Small intestine (tissue), 16 donors: Measurements from ENCODE around the gene NLRP2B. TPM values are rescaled to one million over a fixed set of nuclear protein-coding genes. Genes with fewer than 3 reads are reported as not detected.
"Not testable (repeated sequence)": the region's sequence is repeated elsewhere in the genome, so short reads cannot be mapped to it uniquely, and the experiment has no call there.

Source experiments
- DNase-seq, 2 donors: peaks; one replicate each; pipeline versions ENCODE4 v3.0.0 to v3.0.0-alpha.2; 2013
- FAIRE-seq: peaks from 2 replicates; lab custom pipeline; 2012; peaks lifted over from hg19 to GRCh38; lab: Jason Lieb, UNC
- H3K27ac ChIP-seq, 3 donors: one replicate each; pipeline ENCODE4 v1.5.1; 2013; ENCODE audit warnings: low read length in 2 of 3, mild to moderate bottlenecking in 2 of 3, control low read depth in 1 of 3, inconsistent platforms in 1 of 3, low read depth in 1 of 3, moderate library complexity in 1 of 3
- H3K27me3 ChIP-seq, 3 donors: one replicate each; pipeline ENCODE4 v1.6.1; 2013; ENCODE audit warnings: low read length in 3 of 3, inconsistent platforms in 1 of 3; ENCODE audit not compliant: control insufficient read depth in 3 of 3, insufficient read depth in 3 of 3
- H3K36me3 ChIP-seq, 3 donors: one replicate each; pipeline ENCODE4 v1.6.1; 2013; ENCODE audit warnings: low read length in 3 of 3, inconsistent platforms in 1 of 3, low read depth in 1 of 3, mild to moderate bottlenecking in 1 of 3, moderate library complexity in 1 of 3; ENCODE audit not compliant: control insufficient read depth in 3 of 3, insufficient read depth in 2 of 3
- H3K4me1 ChIP-seq, 3 donors: one replicate each; pipeline ENCODE4 v1.6.1; 2013; ENCODE audit warnings: low read length in 2 of 3, inconsistent platforms in 1 of 3, low read depth in 1 of 3, mild to moderate bottlenecking in 1 of 3, moderate library complexity in 1 of 3; ENCODE audit not compliant: control insufficient read depth in 3 of 3, insufficient read depth in 2 of 3
- H3K4me3 ChIP-seq, 3 donors: one replicate each; pipeline ENCODE4 v1.5.1; 2013; ENCODE audit warnings: low read length in 3 of 3, control low read depth in 1 of 3, inconsistent platforms in 1 of 3, low read depth in 1 of 3, mild to moderate bottlenecking in 1 of 3, moderate library complexity in 1 of 3
- H3K9me3 ChIP-seq, 2 donors: one replicate each; pipeline ENCODE4 v1.6.1; 2013; ENCODE audit warnings: low read depth in 1 of 2, low read length in 1 of 2; ENCODE audit not compliant: control insufficient read depth in 2 of 2, insufficient read depth in 1 of 2
- WGBS, 3 donors: extraction: QIAGEN DNeasy Blood & Tissue Kit; methylation state at CpG; one replicate each; pipeline ENCODE4 v1.1.7; 2013; 5-methylcytosine and 5-hydroxymethylcytosine counted together
- long read RNA-seq, 10 donors: transcript quantifications; one replicate each; lab custom pipeline, GENCODE V29; 2026
- polyA plus RNA-seq, 4 donors: library from polyadenylated mRNA; stranded (reverse) in 3 of 4; unstranded in 1 of 4; fragments of 200-250 nt in 3 of 4; fragments of 120-200 nt in 1 of 4; gene quantifications; one replicate each; pipeline versions ENCODE4 v1.2.1 to v1.2.3, GENCODE V29; 2013
- donor health status: healthy with polysubstance abuse.
- donor health status: control.
- donor health status: control.
- donor health status: Bipolar disorder and iron deficiency.
- donor health status: healthy.

NLRP2B gene
- polyA plus RNA-seq, result not detected
- long read RNA-seq, donor 1, result 0 reads
- long read RNA-seq, donor 2, result 0 reads
- long read RNA-seq, donor 3, result 0 reads
- long read RNA-seq, donor 4, result 0 reads
- long read RNA-seq, donor 5, result 0 reads
- long read RNA-seq, donor 6, result 0 reads
- long read RNA-seq, donor 7, result 0 reads
- long read RNA-seq, donor 8, result 0 reads
- long read RNA-seq, donor 9, result 0 reads
- long read RNA-seq, donor 10, partial matches to known transcripts, result 0 of 1 reads
- long read RNA-seq, donor 10, other reads (novel, unspliced or antisense), result 0 of 1 reads

GRCh38 chrX:57680160-57680559 lies at the start of gene NLRP2B:
TSS of gene NLRP2B (minus strand) at chrX:57680260.
- Histone ChIP-seq H3K4me1 (no peaks in the 10 kb centered on the region), H3K27me3 (no peaks in the 10 kb centered on the region), H3K4me3 (no peak within 1 kb of the TSS), H3K36me3 (no peaks in the 10 kb centered on the region), H3K9me3 (peaks cover 0 to 13% of the 10 kb centered on the region in 2 donors), H3K27ac (no peak within 1 kb of the TSS)
- DNase-seq, result no peak
- 82 to 87% (median 85%) methylated on average over 6 of the region's 6 CpGs for whole genome bisulfite sequencing, 3 donors
- FAIRE-seq, result no peak

DNA sequence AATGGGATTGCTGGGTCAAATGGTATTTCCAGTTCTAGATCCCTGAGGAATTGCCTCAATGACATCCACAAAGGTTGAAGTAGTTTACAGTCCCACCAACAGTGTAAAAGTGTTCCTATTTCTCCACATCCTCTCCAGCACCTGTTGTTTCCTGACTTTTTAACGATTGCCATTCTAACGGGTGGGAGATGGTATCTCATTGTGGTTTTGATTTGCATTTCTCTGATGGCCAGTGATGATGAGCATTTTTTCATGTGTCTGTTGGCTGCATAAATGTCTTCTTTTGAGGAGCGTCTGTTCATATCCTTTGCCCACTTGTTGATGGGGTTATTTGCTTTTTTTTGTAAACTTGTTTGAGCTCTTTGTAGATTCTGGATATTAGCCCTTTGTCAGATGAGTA lies 45.9 kb upstream of the NLRP2B start:
- not testable (repeated sequence) for H3K36me3 ChIP-seq, H3K9me3 ChIP-seq, H3K4me3 ChIP-seq, H3K27me3 ChIP-seq, FAIRE-seq, H3K4me1 ChIP-seq, DNase-seq, H3K27ac ChIP-seq
- 81 to 92% (median 82%) methylated on average over 3 of the region's 3 CpGs for whole genome bisulfite sequencing, 3 donors

DNA sequence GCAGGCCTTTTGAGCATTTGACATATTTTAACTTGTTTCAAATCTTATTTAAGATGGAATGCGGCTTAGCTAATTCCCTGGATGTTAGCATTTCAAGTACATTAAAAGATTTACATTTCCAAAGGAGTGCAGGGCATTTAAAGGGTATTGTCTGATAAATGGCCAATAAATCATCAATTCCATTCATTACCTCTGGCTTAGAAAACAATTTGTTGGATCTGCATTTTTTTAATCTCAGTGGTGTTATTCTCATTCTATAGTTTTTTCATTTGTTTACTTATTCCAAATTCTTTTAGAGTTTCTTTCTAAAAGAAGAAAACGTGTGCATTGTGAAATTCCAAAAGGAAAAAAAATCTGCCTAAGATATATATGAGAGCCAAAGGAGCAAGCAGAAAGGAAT lies 1.3 kb upstream of the NLRP2B start:
- H3K4me1 ChIP-seq, result no peaks in the 10 kb centered on the region
- DNase-seq, result no peak
- peaks cover 0 to 13% of the 10 kb centered on the region in 2 donors for H3K9me3 ChIP-seq
- no peaks in the 10 kb centered on the region for H3K36me3 ChIP-seq
- H3K27ac ChIP-seq, result no peak overlapping the region
- H3K27me3 ChIP-seq, result no peaks in the 10 kb centered on the region
- no peak for FAIRE-seq
- WGBS, 3 donors, result 50 to 58% (median 54%) methylated on average over 2 of the region's 2 CpGs
- H3K4me3 ChIP-seq, result no peak overlapping the region

- H3K4me3 ChIP-seq, result no peak overlapping the region
- no peaks in the 10 kb centered on the region for H3K4me1 ChIP-seq
- no peaks in the 10 kb centered on the region for H3K27me3 ChIP-seq
- no peak overlapping the region for H3K27ac ChIP-seq
- H3K9me3 ChIP-seq, result peaks cover 2 to 14% of the 10 kb centered on the region in 2 donors
- FAIRE-seq, result no peak
- H3K36me3 ChIP-seq, result no peaks in the 10 kb centered on the region
- DNase-seq, result no peak
- WGBS, 3 donors, result 92 to 96% (median 93%) methylated on average over 21 to 37 of the region's 37 CpGs
Observed at GRCh38 chrX:57678686-57679428, 1.2 kb downstream of the NLRP2B start.

DNA sequence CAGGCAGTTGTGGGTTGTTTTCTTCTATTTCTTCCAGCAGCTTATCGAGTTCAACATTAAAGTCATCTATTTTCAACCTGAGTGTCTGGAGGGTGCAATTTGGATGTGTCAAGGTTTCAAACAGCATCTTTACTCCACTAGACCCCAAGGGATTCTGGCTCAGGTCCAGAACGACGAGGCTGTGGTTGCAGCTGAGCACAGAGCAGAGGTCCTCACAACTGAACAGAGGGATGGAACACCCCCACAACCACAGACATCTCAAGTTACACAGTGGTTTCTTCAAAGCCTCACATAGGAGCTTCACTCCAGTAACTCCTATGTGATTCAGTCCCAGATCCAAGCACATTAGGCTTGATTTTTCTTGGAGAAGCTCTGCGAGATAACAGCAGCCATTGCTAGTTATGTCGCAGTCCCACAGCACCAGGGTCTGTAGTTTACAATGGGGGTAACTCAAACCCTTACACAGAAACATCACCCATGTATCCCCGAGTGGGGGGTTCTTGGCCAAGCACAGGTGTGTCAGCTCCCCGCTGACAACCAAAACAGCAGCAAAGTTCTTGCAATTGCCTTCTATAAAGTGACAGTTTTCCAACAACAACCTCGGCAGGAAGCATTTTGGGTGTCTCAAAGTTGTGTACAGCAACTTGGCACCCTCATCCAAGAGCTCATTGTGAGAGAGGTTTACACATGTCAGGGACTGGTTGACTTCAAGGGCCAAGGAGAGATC lies 2.8 kb downstream of the NLRP2B start:
- no peak overlapping the region for H3K27ac ChIP-seq
- no peaks in the 10 kb centered on the region for H3K4me1 ChIP-seq
- DNase-seq (no peak), FAIRE-seq (no peak)
- no peaks in the 10 kb centered on the region for H3K27me3 ChIP-seq
- 70 to 80% (median 71%) methylated on average over 8 of the region's 8 CpGs for WGBS, 3 donors
- H3K36me3 ChIP-seq, result no peaks in the 10 kb centered on the region
- H3K4me3 ChIP-seq, result no peak overlapping the region
- H3K9me3 ChIP-seq, result peaks cover 2 to 18% of the 10 kb centered on the region in 2 donors

DNA sequence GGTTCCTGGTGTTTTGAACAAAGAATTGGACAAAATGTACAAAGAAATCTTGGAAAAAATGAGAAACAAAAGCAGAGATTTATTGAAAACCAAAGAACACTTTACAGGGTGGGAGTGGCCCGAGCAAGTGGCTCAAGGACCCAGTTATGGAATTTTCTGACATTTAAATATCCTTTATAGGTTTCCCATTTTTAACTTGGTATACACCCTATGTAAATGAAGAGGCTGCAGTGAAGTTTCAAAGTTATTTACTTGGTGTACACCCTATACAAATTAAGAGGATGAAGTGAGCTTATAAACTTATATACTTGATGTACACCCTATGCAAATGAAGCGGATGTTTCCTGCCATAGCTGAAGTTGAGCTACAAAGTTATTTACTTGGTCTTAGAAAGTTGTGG lies 4.7 kb downstream of the NLRP2B start:
- H3K4me1 ChIP-seq, result no peaks in the 10 kb centered on the region
- no peak overlapping the region for H3K4me3 ChIP-seq
- DNase-seq (no peak), FAIRE-seq (no peak)
- H3K27ac ChIP-seq, result no peak overlapping the region
- peaks cover 2 to 18% of the 10 kb centered on the region in 2 donors for H3K9me3 ChIP-seq
- WGBS, 3 donors, result 65 to 73% (median 72%) methylated on average over 2 of the region's 2 CpGs
- H3K36me3 ChIP-seq, result no peaks in the 10 kb centered on the region
- no peaks in the 10 kb centered on the region for H3K27me3 ChIP-seq

DNA sequence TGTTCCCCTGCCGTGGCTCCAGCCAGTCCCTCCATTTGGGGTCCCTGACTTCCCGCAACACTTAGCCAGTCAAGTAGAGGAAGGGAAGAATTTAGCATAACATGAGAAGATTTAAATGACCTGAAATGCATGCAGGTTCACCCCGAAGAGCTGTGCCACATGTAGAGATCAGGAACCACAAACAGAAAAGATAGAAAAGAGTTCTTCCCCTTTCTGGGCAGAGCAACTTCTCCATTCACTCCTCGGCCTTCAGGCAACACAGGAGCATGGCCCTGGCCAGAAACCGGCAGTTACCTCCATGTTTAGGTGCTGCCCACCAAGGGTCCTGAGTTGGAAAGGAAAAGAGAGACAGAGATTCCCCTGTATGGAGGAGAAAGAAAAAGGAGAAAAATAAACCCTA lies 5.2 kb downstream of the NLRP2B start:
- H3K36me3 ChIP-seq, result no peaks in the 10 kb centered on the region

GRCh38 chrX:57669961-57670360 lies 10.1 kb downstream of the NLRP2B start:
- H3K4me3 ChIP-seq, result no peak overlapping the region
- peaks cover 2 to 5% of the 10 kb centered on the region in 2 donors for H3K9me3 ChIP-seq
- no peaks in the 10 kb centered on the region for H3K36me3 ChIP-seq
- 71 to 85% (median 78%) methylated on average over 1 of the region's 1 CpG for WGBS, 3 donors
- H3K4me1 ChIP-seq, result no peaks in the 10 kb centered on the region
- H3K27ac ChIP-seq, result no peak overlapping the region
- DNase-seq (no peak), FAIRE-seq (no peak)
- no peaks in the 10 kb centered on the region for H3K27me3 ChIP-seq

More for the DNA sequence above, 5.2 kb downstream of the NLRP2B start:
- no peak for DNase-seq
- 65 to 73% (median 66%) methylated on average over 5 of the region's 5 CpGs for WGBS, 3 donors
- no peak for FAIRE-seq
- Histone ChIP-seq H3K4me1 (no peaks in the 10 kb centered on the region), H3K9me3 (peaks cover 2 to 18% of the 10 kb centered on the region in 2 donors), H3K27ac (no peak overlapping the region), H3K27me3 (no peaks in the 10 kb centered on the region), H3K4me3 (no peak overlapping the region)
